GM23338 (cell line): Measurements from ENCODE around the gene PIK3CG. TPM values are rescaled to one million over a fixed set of nuclear protein-coding genes. Genes with fewer than 3 reads are reported as not detected.

ENCODE experiments used
- ATAC-seq: fragments of 200-7000 bp; cut with Tn5 transposase; 3 replicates; pipeline ENCODE4 v1.9.1; 2020
- DNase-seq: peaks from one replicate; pipeline ENCODE4 v3.0.0-alpha.2; 2015; ENCODE audit warnings: low spot score
- H2AFZ ChIP-seq: fragments of 200-600 bp; sonication (generic); 2 replicates; pipeline ENCODE4 v1.8.0; 2016; ENCODE audit warnings: antibody characterized with exemption, mild to moderate bottlenecking, moderate library complexity
- H3F3A ChIP-seq: fragments of 200-600 bp; sonication (generic); replicated peaks from 2 replicates; pipeline ENCODE4 v1.8.0; 2017; ENCODE audit warnings: antibody characterized with exemption, mixed run types, low read depth
- H3K27ac ChIP-seq: fragments of 200-600 bp; sonication (generic); 2 replicates; pipeline ENCODE4 v1.6.1; 2016; ENCODE audit warnings: low read depth
- H3K27me3 ChIP-seq: fragments of 200-600 bp; sonication (generic); 2 replicates; pipeline ENCODE4 v1.8.0; 2016; ENCODE audit warnings: mild to moderate bottlenecking, mixed run types, moderate library complexity; ENCODE audit not compliant: insufficient read depth
- H3K36me3 ChIP-seq: fragments of 200-600 bp; sonication (generic); 2 replicates; pipeline ENCODE4 v1.8.0; 2016; ENCODE audit warnings: mild to moderate bottlenecking; ENCODE audit not compliant: insufficient read depth
- H3K4me1 ChIP-seq: fragments of 200-600 bp; sonication (generic); 2 replicates; pipeline ENCODE4 v1.8.0; 2016; ENCODE audit warnings: mild to moderate bottlenecking, moderate library complexity; ENCODE audit not compliant: insufficient read depth
- H3K4me2 ChIP-seq: fragments of 200-600 bp; sonication (generic); 2 replicates; pipeline ENCODE4 v1.7.1; 2017; ENCODE audit warnings: mixed run types
- H3K4me3 ChIP-seq: fragments of 200-600 bp; sonication (generic); 2 replicates; pipeline ENCODE4 v1.6.1; 2016; ENCODE audit warnings: mixed run types
- H3K79me2 ChIP-seq: fragments of 200-600 bp; sonication (generic); replicated peaks from 2 replicates; pipeline ENCODE4 v1.8.0; 2017; ENCODE audit warnings: mild to moderate bottlenecking; ENCODE audit not compliant: insufficient read depth
- H3K9me2 ChIP-seq: fragments of 200-600 bp; sonication (generic); 2 replicates; pipeline ENCODE4 v1.8.0; 2017; ENCODE audit not compliant: insufficient read depth
- H4K20me1 ChIP-seq: fragments of 200-600 bp; sonication (generic); replicated peaks from 2 replicates; pipeline ENCODE4 v1.8.0; 2017; ENCODE audit warnings: mild to moderate bottlenecking; ENCODE audit not compliant: insufficient read depth
- H3K27ac Mint-ChIP-seq: 2 replicates; pipeline ENCODE4 v1.8.0; 2020; ENCODE audit warnings: inconsistent platforms, mild to moderate bottlenecking, moderate library complexity, mixed read lengths
- H3K27me3 Mint-ChIP-seq: 3 replicates; pipeline ENCODE4 v1.8.0; 2022; ENCODE audit warnings: low read depth, mild to moderate bottlenecking, moderate library complexity, mixed read lengths, inconsistent platforms; ENCODE audit not compliant: insufficient read depth, poor library complexity
- H3K36me3 Mint-ChIP-seq: 3 replicates; pipeline ENCODE4 v1.8.0; 2021; ENCODE audit warnings: low read depth, mild to moderate bottlenecking, inconsistent platforms, moderate library complexity, mixed read lengths
- H3K4me1 Mint-ChIP-seq: 3 replicates; pipeline ENCODE4 v1.8.0; 2020; ENCODE audit warnings: mild to moderate bottlenecking, inconsistent platforms, mixed read lengths
- H3K4me3 Mint-ChIP-seq: 3 replicates; pipeline ENCODE4 v1.8.0; 2021; ENCODE audit warnings: moderate library complexity, mild to moderate bottlenecking, inconsistent platforms, mixed read lengths
- H3K9me3 Mint-ChIP-seq: 3 replicates; pipeline ENCODE4 v1.8.0; 2020; ENCODE audit warnings: moderate library complexity, mild to moderate bottlenecking, inconsistent platforms, mixed read lengths
- EZH2phosphoT487 ChIP-seq: fragments of 200-600 bp; sonication (generic); IDR thresholded peaks from one replicate; pipeline ENCODE4 v1.8.1; 2018; ENCODE audit warnings: antibody characterized with exemption; ENCODE audit not compliant: unreplicated experiment
- JUNB ChIP-seq: IDR thresholded peaks from one replicate; pipeline ENCODE4 v1.6.1; 2016; ENCODE audit warnings: antibody characterized with exemption; ENCODE audit not compliant: unreplicated experiment
- NANOG ChIP-seq: IDR thresholded peaks from 2 replicates; pipeline ENCODE4 v1.6.1; 2016; ENCODE audit warnings: antibody characterized with exemption, borderline replicate concordance
- POLR2AphosphoS5 ChIP-seq: IDR thresholded peaks from 2 replicates; pipeline ENCODE4 v1.6.1; 2016; ENCODE audit warnings: antibody characterized with exemption, low read depth
- REST ChIP-seq: IDR thresholded peaks from one replicate; pipeline ENCODE4 v1.6.1; 2018; ENCODE audit warnings: antibody characterized with exemption; ENCODE audit not compliant: unreplicated experiment
- STAT1 ChIP-seq: IDR thresholded peaks from one replicate; pipeline ENCODE4 v1.6.1; 2016; ENCODE audit warnings: antibody characterized with exemption; ENCODE audit not compliant: unreplicated experiment
- ZNF114 ChIP-seq: fragments of 250-450 bp; sonication (Bioruptor Pico); IDR thresholded peaks from 2 replicates; pipeline ENCODE4 v1.5.0; 2020; ENCODE audit warnings: mild to moderate bottlenecking, moderate library complexity
- ZNF331 ChIP-seq: fragments of 250-450 bp; sonication (Bioruptor Pico); IDR thresholded peaks from 2 replicates; pipeline ENCODE4 v1.5.0; 2020; ENCODE audit warnings: low read depth, mild to moderate bottlenecking, moderate library complexity
- ZNF462 ChIP-seq: fragments of 250-450 bp; sonication (Bioruptor Pico); IDR thresholded peaks from 2 replicates; pipeline ENCODE4 v1.5.0; 2020; ENCODE audit warnings: mild to moderate bottlenecking, moderate library complexity
- polyA plus RNA-seq: library from polyadenylated mRNA; unstranded; fragments of >200 nt; fragmentation: Nextera tagmentation; extraction: Ambion mirVana; gene quantifications from 2 replicates; pipeline ENCODE4 v1.2.1, GENCODE V29; 2016
- total RNA-seq: library from RNA; depleted of rRNA; stranded (reverse); fragments of >200 nt; shearing (Covaris generic); gene quantifications from 2 replicates; pipeline ENCODE4 v1.2.3, GENCODE V29; 2014
- TF ChIP-seq, protein P1 (sequence below): IDR thresholded peaks from 2 replicates; pipeline ENCODE4 v1.6.1; 2016; ENCODE audit warnings: antibody characterized with exemption

Gene PIK3CG
- total and polyA plus RNA-seq, 2 experiments from 2014 or later = not detected

GRCh38 chr7:106836816-106837215 lies 28.3 kb upstream of the PIK3CG start:
- Histone ChIP-seq H3K4me2 (no peak overlapping the region), H3K79me2 (no peaks in the 10 kb centered on the region), H2AFZ (no peak overlapping the region), H3K27me3 (no peaks in the 10 kb centered on the region), H4K20me1 (no peaks in the 10 kb centered on the region), H3K36me3 (no peaks in the 10 kb centered on the region), H3K4me1 (peaks cover 18% of the 10 kb centered on the region; the same call in 1 of the 2 replicates), H3K4me3 (no peak overlapping the region), H3F3A (no peaks in the 10 kb centered on the region), H3K27ac (no peak overlapping the region), H3K9me2 (peaks cover 4% of the 10 kb centered on the region; the same call in 1 of the 2 replicates)
- TF ChIP-seq, protein P1, sequence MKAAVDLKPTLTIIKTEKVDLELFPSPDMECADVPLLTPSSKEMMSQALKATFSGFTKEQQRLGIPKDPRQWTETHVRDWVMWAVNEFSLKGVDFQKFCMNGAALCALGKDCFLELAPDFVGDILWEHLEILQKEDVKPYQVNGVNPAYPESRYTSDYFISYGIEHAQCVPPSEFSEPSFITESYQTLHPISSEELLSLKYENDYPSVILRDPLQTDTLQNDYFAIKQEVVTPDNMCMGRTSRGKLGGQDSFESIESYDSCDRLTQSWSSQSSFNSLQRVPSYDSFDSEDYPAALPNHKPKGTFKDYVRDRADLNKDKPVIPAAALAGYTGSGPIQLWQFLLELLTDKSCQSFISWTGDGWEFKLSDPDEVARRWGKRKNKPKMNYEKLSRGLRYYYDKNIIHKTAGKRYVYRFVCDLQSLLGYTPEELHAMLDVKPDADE = no peak
- no peak for TF ChIP-seq STAT1
- no peak for TF ChIP-seq NANOG
- TF ChIP-seq ZNF462 (CRISPR knock-in tag) = no peak
- no peak overlapping the region for H3K4me3 Mint-ChIP-seq
- no peaks in the 10 kb centered on the region for H3K36me3 Mint-ChIP-seq
- no peak overlapping the region for H3K27ac Mint-ChIP-seq
- peaks cover 21% of the 10 kb centered on the region for H3K4me1 Mint-ChIP-seq
- peaks cover 1% of the 10 kb centered on the region for H3K27me3 Mint-ChIP-seq
- no peak for DNase-seq
- H3K9me3 Mint-ChIP-seq = no peaks in the 10 kb centered on the region
- ATAC-seq = no peak

DNA sequence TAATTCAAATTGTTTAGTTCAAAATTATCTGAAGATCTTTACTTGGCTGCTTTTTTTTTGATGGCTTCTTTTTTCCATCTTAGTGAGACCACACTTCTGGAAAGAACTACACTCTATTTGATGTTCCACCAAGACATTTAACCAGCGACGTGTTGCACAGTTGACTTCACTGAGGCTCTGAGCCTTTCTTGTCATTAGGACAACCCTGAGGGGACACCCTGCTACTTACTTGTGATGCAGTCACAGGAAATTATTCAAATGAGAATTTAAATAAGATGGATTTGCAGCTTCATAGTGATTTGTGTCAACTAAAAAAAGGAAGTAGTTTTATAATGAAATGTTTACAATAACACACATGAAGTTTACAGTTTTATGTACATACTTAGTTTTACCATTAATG lies 25.6 kb upstream of the PIK3CG start:
- ATAC-seq = no peak
- no peak for TF ChIP-seq EZH2phosphoT487
- no peak for TF ChIP-seq JUNB
- no peak for TF ChIP-seq POLR2AphosphoS5
- no peak for TF ChIP-seq ZNF114 (CRISPR knock-in tag)
- no peak for TF ChIP-seq STAT1
- no peak for TF ChIP-seq REST
- TF ChIP-seq, protein P1 = no peak
- no peak for TF ChIP-seq ZNF331 (CRISPR knock-in tag)

More for the DNA sequence above, 25.6 kb upstream of the PIK3CG start:
- Histone ChIP-seq H4K20me1 (no peaks in the 10 kb centered on the region), H3K4me3 (no peak overlapping the region), H3K27me3 (no peaks in the 10 kb centered on the region), H3K4me1 (peaks cover 18% of the 10 kb centered on the region; the same call in 1 of the 2 replicates), H3K9me2 (0 out of 2 replicates have a peak, but pooled peaks cover 7% of the 10 kb centered on the region), H3K36me3 (no peaks in the 10 kb centered on the region), H3K4me2 (no peak overlapping the region), H2AFZ (no peak overlapping the region), H3K79me2 (no peaks in the 10 kb centered on the region), H3K27ac (no peak overlapping the region), H3F3A (no peaks in the 10 kb centered on the region)
- Mint-ChIP-seq H3K9me3 (no peaks in the 10 kb centered on the region), H3K27me3 (peaks cover 1% of the 10 kb centered on the region), H3K4me3 (no peak overlapping the region), H3K27ac (no peak overlapping the region), H3K4me1 (peaks cover 28% of the 10 kb centered on the region), H3K36me3 (no peaks in the 10 kb centered on the region)
- no peak for DNase-seq
